Colonic mucosa (tissue), 4 donors: ENCODE results near the gene ATP9B. TPM values are rescaled to one million over a fixed set of nuclear protein-coding genes. Genes with fewer than 3 reads are reported as not detected.

Experiments
- DNase-seq: peaks from one replicate; pipeline ENCODE4 v3.0.0-alpha.2; 2020
- H3K27ac ChIP-seq: fragments of 200-600 bp; one replicate; pipeline ENCODE4 v1.8.0; 2021
- H3K27me3 ChIP-seq: fragments of 200-600 bp; one replicate; pipeline ENCODE4 v1.8.0; 2021
- H3K36me3 ChIP-seq: fragments of 200-600 bp; one replicate; pipeline ENCODE4 v1.8.0; 2021
- H3K4me1 ChIP-seq: fragments of 200-600 bp; one replicate; pipeline ENCODE4 v1.8.0; 2021; ENCODE audit warnings: mild to moderate bottlenecking
- H3K4me3 ChIP-seq: fragments of 200-600 bp; one replicate; pipeline ENCODE4 v1.8.0; 2021
- H3K9ac ChIP-seq, 2 donors: one replicate each; pipeline ENCODE4 v1.7.0; 2013; ENCODE audit warnings: control low read depth in 2 of 2, low read depth in 2 of 2, low read length in 2 of 2
- H3K9me3 ChIP-seq: fragments of 200-600 bp; one replicate; pipeline ENCODE4 v1.8.0; 2021
- intact Hi-C: fragments of 100-400 bp; cut with DNase I; formaldehyde crosslinking; loops from one replicate; pipeline ENCODE4 v1.14.1; 2022
- total RNA-seq, 2 donors: library from RNA; stranded (reverse); fragmentation: NEBNext Ultra II Directional in 1 of 2; extraction: Animal tissue kit (Norgen Biotek cat#: 25700) in 1 of 2; gene quantifications; one replicate each; pipeline ENCODE4 v1.2.1, GENCODE V29; 2021
- TF ChIP-seq, protein P1 (sequence below): fragments of 200-600 bp; IDR thresholded peaks from one replicate; pipeline ENCODE4 v1.8.0; 2022; ENCODE audit warnings: antibody characterized with exemption, mild to moderate bottlenecking
- donor health status: healthy.
- donor health status: DM: no; HTN: no; CAD: no.
- donor health status: DM: no; HTN: no; CAD: no.

The ATP9B gene
- total RNA-seq, 2 donors from 2014 or later: 20.4 to 30.3 TPM

DNA sequence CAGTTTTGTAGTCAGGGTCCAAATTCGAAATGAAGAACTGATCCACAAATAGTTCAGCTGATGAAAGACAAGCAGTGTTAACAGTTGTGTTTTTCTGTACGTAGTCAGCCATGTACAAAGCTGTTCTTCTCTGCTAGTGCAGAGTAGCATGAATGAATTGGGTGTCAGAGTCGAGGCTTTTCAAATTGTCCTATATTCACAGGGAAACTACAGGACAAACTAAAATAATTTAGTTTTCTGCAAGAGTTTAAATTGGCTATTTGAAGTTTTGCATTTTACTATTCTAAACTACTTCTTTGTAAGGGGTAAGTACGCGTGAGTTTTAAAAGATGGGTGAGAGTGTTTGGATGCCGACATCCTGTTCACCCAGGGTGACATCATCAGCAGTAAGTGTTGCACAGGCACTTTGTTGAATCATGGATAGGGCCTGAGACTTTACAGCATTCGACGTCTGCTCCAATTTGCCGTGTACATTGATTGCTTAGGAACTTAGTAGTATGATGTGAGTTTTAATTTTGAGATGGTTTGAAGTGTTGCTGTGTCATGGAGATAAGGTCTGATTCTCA lies 179.4 kb downstream of the ATP9B start:
- Histone ChIP-seq H3K9me3 (no peaks in the 10 kb centered on the region), H3K36me3 (no peaks in the 10 kb centered on the region), H3K27ac (no peak overlapping the region), H3K9ac (no peak overlapping the region), H3K4me3 (no peak overlapping the region), H3K4me1 (no peaks in the 10 kb centered on the region), H3K27me3 (no peaks in the 10 kb centered on the region)
- DNase-seq: no peak
- intact Hi-C loops: no loop called here
- TF ChIP-seq, protein P1, sequence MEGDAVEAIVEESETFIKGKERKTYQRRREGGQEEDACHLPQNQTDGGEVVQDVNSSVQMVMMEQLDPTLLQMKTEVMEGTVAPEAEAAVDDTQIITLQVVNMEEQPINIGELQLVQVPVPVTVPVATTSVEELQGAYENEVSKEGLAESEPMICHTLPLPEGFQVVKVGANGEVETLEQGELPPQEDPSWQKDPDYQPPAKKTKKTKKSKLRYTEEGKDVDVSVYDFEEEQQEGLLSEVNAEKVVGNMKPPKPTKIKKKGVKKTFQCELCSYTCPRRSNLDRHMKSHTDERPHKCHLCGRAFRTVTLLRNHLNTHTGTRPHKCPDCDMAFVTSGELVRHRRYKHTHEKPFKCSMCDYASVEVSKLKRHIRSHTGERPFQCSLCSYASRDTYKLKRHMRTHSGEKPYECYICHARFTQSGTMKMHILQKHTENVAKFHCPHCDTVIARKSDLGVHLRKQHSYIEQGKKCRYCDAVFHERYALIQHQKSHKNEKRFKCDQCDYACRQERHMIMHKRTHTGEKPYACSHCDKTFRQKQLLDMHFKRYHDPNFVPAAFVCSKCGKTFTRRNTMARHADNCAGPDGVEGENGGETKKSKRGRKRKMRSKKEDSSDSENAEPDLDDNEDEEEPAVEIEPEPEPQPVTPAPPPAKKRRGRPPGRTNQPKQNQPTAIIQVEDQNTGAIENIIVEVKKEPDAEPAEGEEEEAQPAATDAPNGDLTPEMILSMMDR: no peak

DNA sequence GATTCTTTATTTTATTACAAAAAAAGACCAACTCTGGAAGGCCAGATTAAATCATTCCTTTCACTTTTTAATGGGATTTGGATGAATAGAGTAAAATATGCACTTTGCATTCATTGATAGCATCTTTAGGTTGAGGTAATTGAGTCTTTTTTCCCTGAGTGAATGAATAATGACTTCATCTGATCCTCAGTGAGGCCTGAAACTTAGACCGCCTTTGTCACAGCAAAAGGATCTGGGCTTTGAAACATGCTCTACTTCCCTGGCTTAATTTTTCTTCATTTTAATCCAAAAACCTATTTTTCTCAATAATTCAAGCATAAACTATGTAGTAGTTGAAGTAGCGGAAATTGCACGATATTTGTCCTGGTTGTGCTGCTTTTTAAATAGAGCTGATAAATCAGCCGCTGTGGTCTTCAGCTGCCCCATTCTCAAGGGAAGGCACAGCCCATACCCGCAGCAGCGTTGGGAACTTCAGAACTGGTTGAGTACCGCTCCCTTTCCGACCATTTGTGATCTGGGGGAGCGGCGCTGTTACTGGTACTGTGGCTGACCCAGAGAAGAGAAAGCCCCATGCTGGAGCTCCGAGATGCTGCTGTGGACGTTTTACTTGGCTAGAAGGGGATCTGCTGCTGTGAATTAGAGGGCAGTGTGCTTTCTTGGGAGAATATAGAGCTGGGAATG lies 181.2 kb downstream of the ATP9B start:
- no peaks in the 10 kb centered on the region for H3K27me3 ChIP-seq
- no peak for DNase-seq
- no peak overlapping the region for H3K4me3 ChIP-seq
- no peaks in the 10 kb centered on the region for H3K9me3 ChIP-seq
- no peak overlapping the region for H3K9ac ChIP-seq
- H3K4me1 ChIP-seq: no peaks in the 10 kb centered on the region
- no peaks in the 10 kb centered on the region for H3K36me3 ChIP-seq
- TF ChIP-seq, protein P1: no peak
- intact Hi-C loops: loop anchor here (10.0 kb wide), 1 partner anchor 376 kb away; no protein-coding TSS in a partner anchor
- H3K27ac ChIP-seq: no peak overlapping the region

DNA sequence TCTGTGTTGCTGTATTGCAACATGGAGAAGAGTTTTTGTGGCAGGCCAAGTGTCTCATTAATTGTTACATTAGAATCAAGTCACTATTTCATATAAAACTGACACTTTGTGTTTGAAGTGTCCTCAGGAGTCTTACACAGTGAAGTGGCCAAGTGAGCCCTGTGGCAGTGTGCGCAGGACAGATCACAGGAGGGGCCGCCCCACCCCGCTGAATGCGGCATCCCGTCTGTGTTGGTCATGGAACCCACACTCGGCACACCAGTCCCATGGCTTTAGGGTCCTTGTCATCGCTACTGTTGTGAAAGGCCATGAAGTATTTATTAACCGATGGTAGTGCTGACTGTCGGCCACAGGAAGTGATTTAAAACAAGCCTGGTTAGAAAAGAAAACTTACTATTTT lies 181.8 kb downstream of the ATP9B start:
- no peak overlapping the region for H3K27ac ChIP-seq
- DNase-seq: no peak
- no peaks in the 10 kb centered on the region for H3K36me3 ChIP-seq
- intact Hi-C loops: loop anchor here (10.0 kb wide), 1 partner anchor 376 kb away; no protein-coding TSS in a partner anchor
- no peak overlapping the region for H3K4me3 ChIP-seq
- H3K27me3 ChIP-seq: no peaks in the 10 kb centered on the region
- TF ChIP-seq, protein P1: no peak
- no peaks in the 10 kb centered on the region for H3K4me1 ChIP-seq
- H3K9me3 ChIP-seq: no peaks in the 10 kb centered on the region
- no peak overlapping the region for H3K9ac ChIP-seq

DNA sequence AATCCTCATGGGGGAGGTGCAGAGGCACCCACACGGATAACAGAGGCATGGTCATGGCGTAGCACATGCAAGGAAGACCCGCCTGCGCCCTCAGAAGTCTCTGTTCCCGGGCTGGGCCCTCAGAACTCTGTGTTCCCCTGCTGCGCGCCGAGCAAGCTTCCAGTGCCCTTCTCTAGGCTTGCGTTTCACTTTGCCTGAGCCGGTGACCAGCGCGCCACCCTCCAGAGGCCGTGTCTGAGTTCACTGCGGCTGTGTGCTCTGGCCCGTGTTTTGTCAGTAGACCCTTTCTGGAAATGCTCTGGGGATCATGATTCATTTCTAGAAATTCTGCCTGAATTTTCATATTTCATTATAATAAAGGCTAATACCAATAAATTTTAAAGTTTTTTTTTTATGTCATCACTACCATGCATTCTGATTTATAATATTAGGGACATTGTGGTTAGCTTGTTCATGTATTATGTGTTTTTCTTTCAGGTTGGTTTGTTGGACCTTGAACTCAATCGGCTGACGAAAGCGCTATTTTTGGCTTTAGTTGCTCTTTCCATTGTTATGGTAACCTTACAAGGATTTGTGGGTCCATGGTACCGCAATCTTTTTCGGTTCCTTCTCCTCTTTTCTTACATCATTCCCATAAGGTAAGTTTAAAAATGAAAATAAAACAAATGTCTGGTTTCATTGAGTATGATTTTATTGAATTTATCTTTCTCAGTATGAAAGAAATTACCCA lies 183.9 kb downstream of the ATP9B start:
- no peaks in the 10 kb centered on the region for H3K9me3 ChIP-seq
- no peak overlapping the region for H3K9ac ChIP-seq
- no peak overlapping the region for H3K27ac ChIP-seq
- no peaks in the 10 kb centered on the region for H3K27me3 ChIP-seq
- no peak for DNase-seq
- intact Hi-C loops: loop anchor here (10.0 kb wide), 1 partner anchor 378 kb away; no protein-coding TSS in a partner anchor
- H3K36me3 ChIP-seq: no peaks in the 10 kb centered on the region
- TF ChIP-seq, protein P1: no peak
- H3K4me3 ChIP-seq: no peak overlapping the region
- no peaks in the 10 kb centered on the region for H3K4me1 ChIP-seq

GRCh38 chr18:79257480-79257879 lies 188.3 kb downstream of the ATP9B start:
- H3K9me3 ChIP-seq: no peaks in the 10 kb centered on the region
- H3K4me1 ChIP-seq: no peaks in the 10 kb centered on the region
- H3K4me3 ChIP-seq: no peak overlapping the region
- no peaks in the 10 kb centered on the region for H3K27me3 ChIP-seq
- TF ChIP-seq, protein P1: no peak
- H3K9ac ChIP-seq: no peak overlapping the region
- no peak overlapping the region for H3K27ac ChIP-seq
- no peaks in the 10 kb centered on the region for H3K36me3 ChIP-seq
- no peak for DNase-seq
- intact Hi-C loops: loop anchor here (10.0 kb wide), 1 partner anchor 383 kb away; no protein-coding TSS in a partner anchor
